ENCODE measurements around the gene CDYL2. TPM values are rescaled to one million over a fixed set of nuclear protein-coding genes. Genes with fewer than 3 reads are reported as not detected.
"Not testable (repeated sequence)": the region's sequence is repeated elsewhere in the genome, so short reads cannot be mapped to it uniquely, and the experiment has no call there.

The CDYL2 gene
- total and polyA plus RNA-seq, 4 experiments from 2014 or later, result 0.91 to 42.4 (median 20.0) TPM

- ChIA-PET CTCF (ENCODE audit: partially characterized antibody) (interaction anchor here (3.4 kb wide), 1 partner anchor 302 kb away, joined by 20 read pairs; no protein-coding TSS in a partner anchor), POLR2A (ENCODE audit: partially characterized antibody) (no interaction called here)
- intact Hi-C loops (cut with micrococcal nuclease), result loop anchor here (10.0 kb wide), 1 partner anchor 424 kb away; no protein-coding TSS in a partner anchor
- Histone ChIP-seq H3K36me3 (ENCODE audit: insufficient read depth, low read length) (no peaks in the 10 kb centered on the region), H3K9me3 (ENCODE audit: control insufficient read depth in 1 of 2, low read length in 2 of 2) (no peaks in the 10 kb centered on the region), H3K27ac (ENCODE audit: low read depth, low read length) (no peak overlapping the region), H3K4me3 (ENCODE audit: low read length in 2 of 2) (no peak overlapping the region), H3K4me1 (ENCODE audit: insufficient read depth, low read length) (no peaks in the 10 kb centered on the region), H3K27me3 (ENCODE audit: insufficient read depth, low read length) (peaks cover 3% of the 10 kb centered on the region)
- H3K4me3 Mint-ChIP-seq, result no peak overlapping the region
- H3K27me3 Mint-ChIP-seq, result peaks cover 5 to 9% of the 10 kb centered on the region in 2 donors
- no peak for DNase-seq
- H3K4me1 Mint-ChIP-seq, result peaks cover 0 to 2% (median 0%) of the 10 kb centered on the region in 4 donors
- H3K27ac Mint-ChIP-seq, result no peak overlapping the region
- no peaks in the 10 kb centered on the region for H3K9me3 Mint-ChIP-seq
- no peaks in the 10 kb centered on the region for H3K36me3 Mint-ChIP-seq
These were observed 24.1 kb upstream of the CDYL2 start for GRCh38 chr16:80828495-80828894.

GRCh38 chr16:80827007-80827406 is 22.6 kb upstream of the CDYL2 start:
- no peak overlapping the region for H3K27ac Mint-ChIP-seq
- peaks cover 0 to 2% (median 0%) of the 10 kb centered on the region in 4 donors for H3K4me1 Mint-ChIP-seq
- H3K36me3 Mint-ChIP-seq, result no peaks in the 10 kb centered on the region
- H3K9me3 ChIP-seq (ENCODE audit: control insufficient read depth in 1 of 2, low read length in 2 of 2), result no peaks in the 10 kb centered on the region
- H3K4me3 Mint-ChIP-seq, result no peak overlapping the region
- H3K27me3 Mint-ChIP-seq, result peaks cover 4 to 5% of the 10 kb centered on the region in 2 donors
- no peak overlapping the region for H3K4me3 ChIP-seq (ENCODE audit: low read length in 2 of 2)
- H3K9me3 Mint-ChIP-seq, result no peaks in the 10 kb centered on the region
- CTCF ChIA-PET (ENCODE audit: partially characterized antibody), result interaction anchor here (0.9 to 4.8 kb wide), 3 partner anchors 300 to 795 kb away, joined by 3 to 60 read pairs (median 6); no protein-coding TSS in a partner anchor
- POLR2A ChIA-PET (ENCODE audit: partially characterized antibody), result no interaction called here
- peaks cover 3% of the 10 kb centered on the region for H3K27me3 ChIP-seq (ENCODE audit: insufficient read depth, low read length)
- intact Hi-C loops (cut with micrococcal nuclease), result loop anchor here (10.0 kb wide), 1 partner anchor 422 kb away; no protein-coding TSS in a partner anchor
- DNase-seq, result no peak
- no peaks in the 10 kb centered on the region for H3K4me1 ChIP-seq (ENCODE audit: insufficient read depth, low read length)
- no peak overlapping the region for H3K27ac ChIP-seq (ENCODE audit: low read depth, low read length)
- no peaks in the 10 kb centered on the region for H3K36me3 ChIP-seq (ENCODE audit: insufficient read depth, low read length)

GRCh38 chr16:80825365-80825758 is 21.0 kb upstream of the CDYL2 start:
- H3K27ac Mint-ChIP-seq, result no peak overlapping the region
- H3K4me1 Mint-ChIP-seq, result peaks cover 0 to 2% (median 0%) of the 10 kb centered on the region in 4 donors
- H3K4me3 Mint-ChIP-seq, result no peak overlapping the region
- DNase-seq, result no peak
- peaks cover 1 to 5% of the 10 kb centered on the region in 2 donors for H3K27me3 Mint-ChIP-seq
- ChIA-PET CTCF (ENCODE audit: partially characterized antibody) (interaction anchor here (0.6 to 4.8 kb wide), 11 partner anchors 11 to 817 kb away, joined by 3 to 60 read pairs (median 4); no protein-coding TSS in a partner anchor), POLR2A (ENCODE audit: partially characterized antibody) (interaction anchor here (0.9 kb wide), 1 partner anchor 298 kb away, joined by 3 read pairs; no protein-coding TSS in a partner anchor)
- Histone ChIP-seq H3K27me3 (ENCODE audit: insufficient read depth, low read length) (peaks cover 3% of the 10 kb centered on the region), H3K9me3 (ENCODE audit: control insufficient read depth in 1 of 2, low read length in 2 of 2) (no peaks in the 10 kb centered on the region), H3K4me1 (ENCODE audit: insufficient read depth, low read length) (no peaks in the 10 kb centered on the region), H3K4me3 (ENCODE audit: low read length in 2 of 2) (no peak overlapping the region), H3K36me3 (ENCODE audit: insufficient read depth, low read length) (no peaks in the 10 kb centered on the region), H3K27ac (ENCODE audit: low read depth, low read length) (no peak overlapping the region)
- H3K9me3 Mint-ChIP-seq, result no peaks in the 10 kb centered on the region
- intact Hi-C loops (cut with micrococcal nuclease), result loop anchor here (10.0 kb wide), 1 partner anchor 421 kb away; no protein-coding TSS in a partner anchor
- H3K36me3 Mint-ChIP-seq, result no peaks in the 10 kb centered on the region

GRCh38 chr16:80824623-80825364 is 20.4 kb upstream of the CDYL2 start:
- no peaks in the 10 kb centered on the region for H3K4me1 ChIP-seq (ENCODE audit: insufficient read depth, low read length)
- no peaks in the 10 kb centered on the region for H3K9me3 Mint-ChIP-seq
- H3K4me1 Mint-ChIP-seq, result peaks cover 0 to 2% (median 0%) of the 10 kb centered on the region in 4 donors
- H3K27me3 ChIP-seq (ENCODE audit: insufficient read depth, low read length), result peaks cover 3% of the 10 kb centered on the region
- no peak overlapping the region for H3K27ac ChIP-seq (ENCODE audit: low read depth, low read length)
- H3K27me3 Mint-ChIP-seq, result peaks cover 2 to 4% of the 10 kb centered on the region in 2 donors
- no peak overlapping the region for H3K4me3 Mint-ChIP-seq
- no peak overlapping the region for H3K4me3 ChIP-seq (ENCODE audit: low read length in 2 of 2)
- no peaks in the 10 kb centered on the region for H3K9me3 ChIP-seq (ENCODE audit: control insufficient read depth in 1 of 2, low read length in 2 of 2)
- ChIA-PET POLR2A (ENCODE audit: partially characterized antibody) (interaction anchor here (0.9 kb wide), 1 partner anchor 298 kb away, joined by 3 read pairs; no protein-coding TSS in a partner anchor), CTCF (ENCODE audit: partially characterized antibody) (interaction anchor here (0.6 to 4.8 kb wide), 16 partner anchors 10 to 816 kb away, joined by 3 to 60 read pairs (median 4); no protein-coding TSS in a partner anchor)
- intact Hi-C loops (cut with micrococcal nuclease), result loop anchor here (1.0 to 10.0 kb wide), 3 partner anchors 17 to 420 kb away; no protein-coding TSS in a partner anchor
- no peak overlapping the region for H3K27ac Mint-ChIP-seq
- H3K36me3 ChIP-seq (ENCODE audit: insufficient read depth, low read length), result no peaks in the 10 kb centered on the region
- DNase-seq, result peak; percentile 32 to 46 (median 44)
- no peaks in the 10 kb centered on the region for H3K36me3 Mint-ChIP-seq

GRCh38 chr16:80819988-80820387 is 15.6 kb upstream of the CDYL2 start:
- ChIA-PET POLR2A (ENCODE audit: partially characterized antibody) (no interaction called here), CTCF (ENCODE audit: partially characterized antibody) (interaction anchor here (1.5 to 1.6 kb wide), 2 partner anchors 10 to 293 kb away, joined by 4 to 11 read pairs; no protein-coding TSS in a partner anchor)
- Histone ChIP-seq H3K27me3 (ENCODE audit: insufficient read depth, low read length) (no peaks in the 10 kb centered on the region), H3K4me1 (ENCODE audit: insufficient read depth, low read length) (no peaks in the 10 kb centered on the region), H3K4me3 (ENCODE audit: low read length in 2 of 2) (no peak overlapping the region), H3K27ac (ENCODE audit: low read depth, low read length) (no peak overlapping the region), H3K9me3 (ENCODE audit: control insufficient read depth in 1 of 2, low read length in 2 of 2) (no peaks in the 10 kb centered on the region), H3K36me3 (ENCODE audit: insufficient read depth, low read length) (no peaks in the 10 kb centered on the region)
- H3K4me3 Mint-ChIP-seq, result no peak overlapping the region
- H3K27ac Mint-ChIP-seq, result no peak overlapping the region
- H3K9me3 Mint-ChIP-seq, result no peaks in the 10 kb centered on the region
- peaks cover 3 to 6% of the 10 kb centered on the region in 2 donors for H3K27me3 Mint-ChIP-seq
- no peak for DNase-seq
- H3K4me1 Mint-ChIP-seq, result peaks cover 0 to 2% (median 0%) of the 10 kb centered on the region in 4 donors
- no peaks in the 10 kb centered on the region for H3K36me3 Mint-ChIP-seq
- intact Hi-C loops (cut with micrococcal nuclease), result loop anchor here (10.0 kb wide), 1 partner anchor 415 kb away; no protein-coding TSS in a partner anchor

GRCh38 chr16:80816356-80816755 is 12.0 kb upstream of the CDYL2 start:
- H3K9me3 ChIP-seq (ENCODE audit: control insufficient read depth in 1 of 2, low read length in 2 of 2), result no peaks in the 10 kb centered on the region
- H3K4me3 Mint-ChIP-seq, result no peak overlapping the region
- H3K27ac ChIP-seq (ENCODE audit: low read depth, low read length), result no peak overlapping the region
- H3K4me1 ChIP-seq (ENCODE audit: insufficient read depth, low read length), result no peaks in the 10 kb centered on the region
- H3K4me1 Mint-ChIP-seq, result no peaks in the 10 kb centered on the region
- POLR2A ChIA-PET (ENCODE audit: partially characterized antibody), result no interaction called here
- intact Hi-C loops (cut with micrococcal nuclease), result no loop called here
- H3K27me3 Mint-ChIP-seq, result peaks cover 3 to 4% of the 10 kb centered on the region in 2 donors
- H3K27ac Mint-ChIP-seq, result no peak overlapping the region
- H3K4me3 ChIP-seq (ENCODE audit: low read length in 2 of 2), result no peak overlapping the region
- no peaks in the 10 kb centered on the region for H3K36me3 ChIP-seq (ENCODE audit: insufficient read depth, low read length)
- H3K9me3 Mint-ChIP-seq, result no peaks in the 10 kb centered on the region
- no peaks in the 10 kb centered on the region for H3K36me3 Mint-ChIP-seq
- CTCF ChIA-PET (ENCODE audit: partially characterized antibody), result interaction anchor here (1.4 kb wide), 1 partner anchor 290 kb away, joined by 6 read pairs; no protein-coding TSS in a partner anchor
- no peak for DNase-seq
- H3K27me3 ChIP-seq (ENCODE audit: insufficient read depth, low read length), result no peaks in the 10 kb centered on the region

- DNase-seq; H3K4me1 ChIP-seq (ENCODE audit: insufficient read depth, low read length); H3K36me3 Mint-ChIP-seq; H3K27me3 ChIP-seq (ENCODE audit: insufficient read depth, low read length); H3K27ac ChIP-seq (ENCODE audit: low read depth, low read length); H3K27me3 Mint-ChIP-seq; H3K9me3 ChIP-seq (ENCODE audit: control insufficient read depth in 1 of 2, low read length in 2 of 2); H3K36me3 ChIP-seq (ENCODE audit: insufficient read depth, low read length); intact Hi-C loops (cut with micrococcal nuclease); POLR2A ChIA-PET (ENCODE audit: partially characterized antibody); H3K9me3 Mint-ChIP-seq; H3K4me3 Mint-ChIP-seq; H3K4me1 Mint-ChIP-seq; H3K27ac Mint-ChIP-seq; H3K4me3 ChIP-seq (ENCODE audit: low read length in 2 of 2): not testable (repeated sequence)
- CTCF ChIA-PET (ENCODE audit: partially characterized antibody), result interaction anchor here (1.0 kb wide), 1 partner anchor 9 kb away, joined by 3 read pairs; no protein-coding TSS in a partner anchor
These were observed 10.9 kb upstream of the CDYL2 start for GRCh38 chr16:80815278-80815677.

Data from CD4-positive, alpha-beta memory T cell (primary cell).